HG03575 (cell line): ENCODE measurements around the gene SELENOM.

Experiments
- ATAC-seq: cut with Tn5 transposase; IDR thresholded peaks from one replicate; pipeline ENCODE4 v1.9.1; 2021; ENCODE audit not compliant: unreplicated experiment, insufficient number of reproducible peaks, low FRiP score; ENCODE audit errors: extremely low read depth

The SELENOM gene

GRCh38 chr22:31107178-31107893, at the start of gene SELENOM:
Gene SELENOM (minus strand): TSS chr22:31107568. CDS start chr22:31107505, 63 bp downstream.
- no peak for ATAC-seq

DNA sequence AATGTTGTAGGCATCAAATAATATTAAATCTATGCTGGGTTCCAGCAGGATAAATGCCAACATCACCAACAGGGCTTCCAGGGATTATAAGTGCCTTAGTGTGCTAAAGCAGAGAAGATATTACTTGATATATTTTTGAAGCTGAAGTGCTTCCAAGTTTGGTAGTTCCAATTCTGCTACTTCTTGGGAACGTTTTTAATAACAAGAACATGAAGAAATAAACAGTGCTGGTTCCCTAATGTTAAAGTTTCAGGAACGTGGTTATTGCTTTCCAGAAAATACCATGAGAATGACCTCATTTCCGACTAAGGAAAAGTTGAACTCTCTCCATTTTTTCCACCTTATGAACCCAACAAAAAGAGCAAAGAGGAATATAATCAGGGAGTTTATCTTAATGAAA, 48.1 kb upstream of the SELENOM start:
- no peak for ATAC-seq

GRCh38 chr22:31154975-31155374, 47.6 kb upstream of the SELENOM start:
- no peak for ATAC-seq

DNA sequence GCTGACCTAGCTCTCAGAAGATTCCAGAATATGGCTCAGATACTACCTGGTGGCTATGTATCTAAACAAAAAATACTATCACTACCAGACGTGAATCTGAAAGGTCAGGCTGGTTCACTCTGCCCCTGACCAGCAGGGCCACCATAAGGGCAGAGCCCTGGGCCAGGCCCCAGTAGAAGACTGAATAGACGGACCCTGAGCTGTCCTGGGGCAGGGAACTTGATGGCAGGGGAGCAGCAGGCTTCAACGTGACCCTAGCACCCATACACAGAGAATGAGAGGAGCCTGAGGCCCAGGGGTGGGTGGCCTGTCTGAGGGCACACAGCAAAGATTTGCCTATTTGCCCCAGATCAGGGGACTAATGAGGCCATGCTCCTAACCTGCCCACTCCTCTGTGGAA, 46.0 kb upstream of the SELENOM start:
- no peak for ATAC-seq

GRCh38 chr22:31151872-31152271, 44.5 kb upstream of the SELENOM start:
- ATAC-seq = no peak

DNA sequence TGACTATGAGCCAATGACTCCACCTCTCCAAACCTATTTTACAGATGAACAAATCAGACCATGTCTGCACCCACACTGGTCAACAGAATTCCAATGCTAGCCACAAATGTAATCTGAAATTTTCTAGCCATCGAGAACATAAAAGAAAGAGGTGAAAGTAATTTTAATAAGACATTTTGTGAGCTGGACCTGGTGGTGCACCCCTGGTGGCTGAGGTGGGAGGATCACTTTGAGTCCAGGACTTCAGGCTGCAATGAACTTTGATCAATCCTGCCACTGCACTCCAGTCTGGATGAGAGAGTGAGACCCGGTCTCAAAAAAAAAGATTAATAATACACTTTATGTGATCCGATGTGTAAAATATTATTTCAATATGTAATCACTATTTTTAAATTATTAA, 43.2 kb upstream of the SELENOM start:
- ATAC-seq = no peak

- ATAC-seq = no peak
Observed at GRCh38 chr22:31148953-31149627, 41.7 kb upstream of the SELENOM start.

DNA sequence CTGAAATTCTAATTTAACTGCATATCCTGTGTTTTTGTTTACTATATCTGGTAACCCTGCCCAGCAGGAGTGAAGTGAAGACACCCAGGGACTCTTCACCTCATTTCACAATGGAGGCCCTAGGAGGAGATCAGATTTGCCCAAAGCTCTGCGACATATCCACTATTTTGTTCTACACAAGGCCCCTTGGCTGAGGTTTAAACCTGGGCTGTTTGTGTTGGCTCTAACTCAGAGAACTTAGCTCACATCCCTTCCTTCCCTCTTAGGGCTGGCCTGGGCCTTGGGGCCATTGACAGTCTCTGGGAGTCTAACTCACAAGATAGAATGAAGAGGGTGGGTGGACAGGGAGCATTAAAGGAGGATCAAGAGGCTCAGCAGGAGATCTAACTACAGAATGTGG, 41.1 kb upstream of the SELENOM start:
- ATAC-seq = no peak

DNA sequence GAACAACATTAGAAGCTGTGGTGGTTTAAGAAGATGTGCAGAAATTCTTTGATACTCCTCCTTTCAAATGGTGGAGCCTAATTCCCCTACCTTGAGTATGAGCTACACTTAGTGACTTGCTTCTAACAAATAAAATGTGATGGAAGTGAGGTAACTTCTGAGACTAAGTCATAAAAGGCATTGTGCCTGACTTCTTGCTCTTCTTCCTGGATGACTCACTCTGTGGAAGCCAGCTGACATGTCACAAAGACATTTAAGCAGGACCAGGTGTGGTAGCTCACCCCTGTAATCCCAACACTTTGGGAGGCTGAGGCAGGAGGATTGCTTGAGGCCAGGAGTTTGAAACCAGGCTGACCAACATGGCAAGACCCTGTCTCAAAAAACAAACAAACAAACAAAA, 36.9 kb upstream of the SELENOM start:
- no peak for ATAC-seq

- no peak for ATAC-seq
Observed at GRCh38 chr22:31143537-31143936, 36.2 kb upstream of the SELENOM start.

- no peak for ATAC-seq
Observed at GRCh38 chr22:31143038-31143437, 35.7 kb upstream of the SELENOM start.

GRCh38 chr22:31142285-31142684, 34.9 kb upstream of the SELENOM start:
- ATAC-seq = no peak

- ATAC-seq = no peak
Observed at GRCh38 chr22:31141551-31141950, 34.2 kb upstream of the SELENOM start.

GRCh38 chr22:31140746-31141145, 33.4 kb upstream of the SELENOM start:
- ATAC-seq = no peak

DNA sequence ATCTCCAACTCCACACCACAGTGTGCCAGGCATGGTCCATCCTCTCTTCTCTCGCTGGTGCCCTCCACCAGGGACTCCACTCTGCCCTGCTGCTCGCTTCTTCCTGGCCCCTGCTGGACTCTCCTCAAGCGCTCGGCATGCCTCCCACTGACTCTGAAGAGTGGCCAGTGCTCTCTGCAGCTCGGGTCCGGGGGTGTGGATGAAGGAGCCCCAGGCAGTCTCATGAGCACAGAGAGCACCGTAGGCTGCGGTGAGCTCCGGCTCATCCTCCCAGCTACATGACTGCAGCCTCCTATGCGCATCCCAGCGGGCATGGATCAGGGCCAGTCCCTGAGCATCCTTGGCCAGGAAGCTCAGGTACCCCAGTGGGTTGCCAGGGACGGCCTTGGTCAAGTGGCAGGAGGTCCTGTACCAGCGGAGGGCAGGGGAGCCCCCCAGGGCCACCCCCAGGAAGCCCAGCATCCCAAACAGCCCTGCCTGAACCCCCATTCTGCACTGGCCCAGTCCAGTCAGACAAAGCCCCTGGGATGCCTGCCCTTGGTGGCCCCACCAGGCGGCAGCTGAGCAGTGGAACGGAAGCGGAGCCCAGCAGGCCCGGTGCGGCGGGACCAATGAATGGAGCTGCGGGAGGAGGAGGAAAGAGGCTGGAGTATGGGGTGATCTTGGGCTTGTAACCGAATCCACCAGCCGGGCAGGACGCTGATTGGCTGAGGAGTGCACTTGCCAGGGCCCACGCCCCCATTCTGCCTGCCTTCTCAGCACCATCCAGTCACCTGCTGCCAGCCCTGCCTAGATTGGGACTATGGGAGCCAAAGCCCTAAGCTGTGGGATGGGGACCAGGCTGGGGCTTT, 32.7 kb upstream of the SELENOM start, which contains the start of gene PLA2G3:
Gene PLA2G3 (minus strand): TSS at position 643 of the 851 bp plus-strand sequence. CDS start 154 bp downstream, at position 489.
- ATAC-seq = no peak

GRCh38 chr22:31139066-31139465, 31.7 kb upstream of the SELENOM start:
- no peak for ATAC-seq

GRCh38 chr22:31138126-31138525, 30.8 kb upstream of the SELENOM start:
- no peak for ATAC-seq

DNA sequence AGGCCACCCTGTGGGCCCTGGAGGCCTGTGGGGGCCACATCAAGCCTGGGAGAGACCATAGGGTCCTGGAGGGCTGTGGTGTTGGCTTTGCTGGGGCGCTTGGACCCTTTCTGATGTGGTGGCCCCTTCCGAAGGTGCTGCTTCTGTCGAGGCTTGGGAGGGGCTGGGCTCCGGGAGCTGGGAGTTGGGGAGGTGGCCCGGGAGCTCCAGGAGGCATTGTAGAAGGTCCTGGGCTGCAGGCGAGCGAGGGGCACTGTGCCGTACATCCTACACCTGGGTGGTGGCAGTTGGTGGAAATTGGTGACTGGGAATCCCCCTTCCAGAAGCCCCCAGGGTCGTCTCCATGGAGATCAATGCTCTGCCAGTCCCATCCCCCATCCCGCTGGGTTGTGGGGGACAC, 30.4 kb upstream of the SELENOM start:
- no peak for ATAC-seq

DNA sequence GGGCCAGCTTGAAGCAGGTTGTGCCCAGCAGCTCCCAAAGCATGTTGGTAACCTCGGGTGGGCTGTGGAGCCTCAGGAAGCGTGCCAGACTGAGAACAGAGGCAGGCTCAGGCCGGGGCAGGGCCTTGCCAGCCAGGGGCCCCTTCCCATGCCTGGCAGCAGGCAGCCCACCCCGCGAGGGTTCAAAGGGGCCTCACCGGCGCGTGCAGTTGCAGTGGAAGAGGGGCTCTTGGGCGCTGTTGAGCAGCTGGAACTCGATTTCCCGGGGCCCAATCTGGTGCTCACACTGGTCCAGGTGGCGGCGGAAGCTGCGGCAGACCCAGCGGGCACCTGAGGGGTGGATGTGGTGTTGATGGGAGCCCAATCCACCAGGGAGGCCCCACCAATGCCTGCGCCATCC, 29.3 kb upstream of the SELENOM start:
- ATAC-seq = no peak

DNA sequence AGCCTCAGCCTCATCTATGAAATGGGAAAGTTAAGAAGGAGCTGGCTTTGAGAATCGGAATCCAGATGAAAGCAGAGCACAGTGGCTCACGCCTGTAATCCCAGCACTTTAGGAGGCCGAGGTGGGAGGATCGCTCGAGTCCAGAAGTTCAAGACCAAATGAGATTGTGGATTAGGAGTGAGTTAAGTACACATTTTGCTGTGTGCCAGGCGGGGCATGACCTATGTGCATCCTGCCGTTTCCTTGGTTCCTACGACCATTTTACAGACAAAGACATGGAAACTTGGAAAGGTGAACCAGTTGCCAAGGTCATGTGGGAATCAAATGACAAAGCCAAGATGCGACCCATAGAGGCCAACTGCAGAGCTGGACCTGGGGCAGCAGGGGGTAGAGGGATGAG, 28.8 kb upstream of the SELENOM start:
- no peak for ATAC-seq
